ENCODE measurements around the gene MAP3K7CL. TPM values are rescaled to one million over a fixed set of nuclear protein-coding genes. Genes with fewer than 3 reads are reported as not detected.
A peak's percentile ranks its signal among the peaks of the same experiment; 100 is the strongest.

The MAP3K7CL gene
- total RNA-seq, 1 donor from 2014 or later = 1.2 TPM

DNA sequence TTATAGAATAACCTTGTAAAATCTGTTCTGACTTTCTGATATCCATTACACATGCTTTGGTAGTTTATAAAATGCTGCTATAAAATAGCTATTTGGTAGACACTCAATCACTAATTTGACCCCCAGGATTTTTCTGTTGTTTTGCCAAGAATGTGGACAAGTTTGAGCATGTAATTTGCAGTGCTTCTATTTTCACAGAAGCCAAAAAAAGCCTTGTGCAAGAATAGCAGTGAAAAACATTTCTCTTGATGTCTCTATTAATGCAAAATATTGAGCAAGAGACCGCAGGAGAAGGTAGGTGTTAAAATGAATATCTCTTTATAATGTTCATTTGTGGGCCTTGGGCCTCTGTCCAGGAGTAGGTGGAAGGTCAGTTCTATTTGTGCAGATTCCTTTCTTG lies 22.5 kb downstream of the MAP3K7CL start:
- TF ChIP-seq, protein P1, sequence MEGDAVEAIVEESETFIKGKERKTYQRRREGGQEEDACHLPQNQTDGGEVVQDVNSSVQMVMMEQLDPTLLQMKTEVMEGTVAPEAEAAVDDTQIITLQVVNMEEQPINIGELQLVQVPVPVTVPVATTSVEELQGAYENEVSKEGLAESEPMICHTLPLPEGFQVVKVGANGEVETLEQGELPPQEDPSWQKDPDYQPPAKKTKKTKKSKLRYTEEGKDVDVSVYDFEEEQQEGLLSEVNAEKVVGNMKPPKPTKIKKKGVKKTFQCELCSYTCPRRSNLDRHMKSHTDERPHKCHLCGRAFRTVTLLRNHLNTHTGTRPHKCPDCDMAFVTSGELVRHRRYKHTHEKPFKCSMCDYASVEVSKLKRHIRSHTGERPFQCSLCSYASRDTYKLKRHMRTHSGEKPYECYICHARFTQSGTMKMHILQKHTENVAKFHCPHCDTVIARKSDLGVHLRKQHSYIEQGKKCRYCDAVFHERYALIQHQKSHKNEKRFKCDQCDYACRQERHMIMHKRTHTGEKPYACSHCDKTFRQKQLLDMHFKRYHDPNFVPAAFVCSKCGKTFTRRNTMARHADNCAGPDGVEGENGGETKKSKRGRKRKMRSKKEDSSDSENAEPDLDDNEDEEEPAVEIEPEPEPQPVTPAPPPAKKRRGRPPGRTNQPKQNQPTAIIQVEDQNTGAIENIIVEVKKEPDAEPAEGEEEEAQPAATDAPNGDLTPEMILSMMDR (IDR thresholded peaks at IDR 0.05; ENCODE audit: unreplicated experiment) = no peak
- Mint-ChIP-seq H3K9me3 (ENCODE audit: low read depth) (no peaks in the 10 kb centered on the region), H3K36me3 (ENCODE audit: insufficient read depth) (no peaks in the 10 kb centered on the region), H3K27ac (no peak overlapping the region), H3K4me3 (ENCODE audit: low read depth) (no peak overlapping the region), H3K27me3 (peaks cover 15% of the 10 kb centered on the region), H3K4me1 (ENCODE audit: low read depth) (no peaks in the 10 kb centered on the region)
- DNase-seq (ENCODE audit: low spot score, unreplicated experiment) = no peak

DNA sequence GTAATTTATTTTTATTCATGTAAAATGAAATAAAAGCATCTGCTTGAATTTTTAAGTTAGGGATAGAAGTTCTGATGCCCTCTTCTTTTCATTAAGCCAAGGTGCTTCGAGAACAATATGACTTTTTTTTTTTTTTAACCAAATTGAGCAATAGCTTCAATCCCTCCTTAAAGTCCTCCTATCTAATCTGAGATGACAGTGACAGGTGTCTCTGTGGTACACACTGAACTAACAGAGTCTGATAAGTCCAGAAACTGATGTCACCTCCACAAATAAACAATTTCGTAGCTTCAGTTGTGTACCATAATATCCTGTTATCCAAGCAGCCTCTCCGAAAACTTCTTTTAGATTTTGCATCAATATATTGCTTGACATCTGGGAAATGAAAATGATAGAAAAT lies 23.8 kb downstream of the MAP3K7CL start:
- no peaks in the 10 kb centered on the region for H3K9me3 Mint-ChIP-seq (ENCODE audit: low read depth)
- TF ChIP-seq, protein P1 (IDR thresholded peaks at IDR 0.05; ENCODE audit: unreplicated experiment) = no peak
- no peak overlapping the region for H3K4me3 Mint-ChIP-seq (ENCODE audit: low read depth)
- peaks cover 15% of the 10 kb centered on the region for H3K27me3 Mint-ChIP-seq
- H3K36me3 Mint-ChIP-seq (ENCODE audit: insufficient read depth) = no peaks in the 10 kb centered on the region
- H3K4me1 Mint-ChIP-seq (ENCODE audit: low read depth) = no peaks in the 10 kb centered on the region
- DNase-seq (ENCODE audit: low spot score, unreplicated experiment) = no peak
- H3K27ac Mint-ChIP-seq = no peak overlapping the region

DNA sequence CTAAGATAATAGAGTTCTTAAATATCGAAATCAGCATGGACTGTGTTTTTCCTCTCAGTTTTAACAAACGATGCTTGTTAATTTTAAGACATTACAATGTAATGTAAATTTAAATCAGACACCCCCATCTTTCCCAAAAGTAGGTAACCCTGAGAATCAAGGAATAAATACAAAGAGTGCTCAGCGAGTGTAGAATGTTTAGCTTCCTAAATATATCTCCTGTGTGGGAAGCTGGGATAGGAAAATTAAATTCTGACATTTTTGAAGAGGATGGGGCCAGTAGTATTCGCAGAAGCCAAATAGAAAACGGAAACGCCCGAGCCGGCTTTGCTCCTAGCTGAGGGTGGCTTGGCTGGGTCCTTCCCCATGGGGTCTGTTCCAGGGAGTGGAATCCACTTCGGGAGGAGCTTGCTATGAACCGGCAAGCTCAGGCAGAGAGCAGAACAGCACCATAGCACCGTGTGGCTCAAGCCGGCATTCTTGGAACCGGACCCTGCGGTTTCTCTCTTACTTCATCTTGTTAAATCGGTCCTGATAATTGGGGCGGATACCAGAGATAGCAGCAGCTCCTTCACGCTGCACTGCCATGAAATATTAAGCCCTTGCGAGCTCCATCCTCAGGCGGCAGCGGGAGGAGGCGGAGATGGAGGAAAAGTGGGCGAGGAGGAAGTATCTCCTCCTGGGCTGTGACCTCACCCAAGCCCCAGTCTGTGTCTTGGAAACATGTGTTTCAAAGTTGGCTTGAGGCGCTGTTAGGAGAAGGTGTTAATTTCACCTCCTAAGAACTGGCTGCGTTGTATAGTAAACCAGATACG lies 24.9 kb downstream of the MAP3K7CL start:
- no peaks in the 10 kb centered on the region for H3K9me3 Mint-ChIP-seq (ENCODE audit: low read depth)
- no peaks in the 10 kb centered on the region for H3K4me1 Mint-ChIP-seq (ENCODE audit: low read depth)
- H3K36me3 Mint-ChIP-seq (ENCODE audit: insufficient read depth) = no peaks in the 10 kb centered on the region
- TF ChIP-seq, protein P1 (IDR thresholded peaks at IDR 0.05; ENCODE audit: unreplicated experiment) = no peak
- peak overlapping the region; percentile 15 for H3K4me3 Mint-ChIP-seq (ENCODE audit: low read depth)
- peaks cover 15% of the 10 kb centered on the region for H3K27me3 Mint-ChIP-seq
- DNase-seq (ENCODE audit: low spot score, unreplicated experiment) = no peak
- no peak overlapping the region for H3K27ac Mint-ChIP-seq

DNA sequence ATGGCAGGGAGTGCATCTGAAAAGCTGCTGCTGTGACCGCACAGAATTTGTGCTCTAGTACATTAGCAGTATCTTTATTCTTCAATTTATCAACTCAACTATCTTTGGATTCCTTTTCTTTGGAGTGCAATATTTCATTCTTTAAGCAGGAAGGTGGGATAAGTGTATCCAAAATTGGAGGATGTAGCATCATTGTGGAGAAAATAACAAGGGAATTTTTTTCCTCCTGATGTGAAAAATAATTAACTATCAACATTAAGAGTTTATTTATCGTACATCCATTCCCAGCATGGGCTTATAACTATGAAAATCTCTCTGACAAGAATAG lies 25.5 kb downstream of the MAP3K7CL start:
- H3K4me3 Mint-ChIP-seq (ENCODE audit: low read depth) = no peak overlapping the region
- TF ChIP-seq, protein P1 (IDR thresholded peaks at IDR 0.05; ENCODE audit: unreplicated experiment) = no peak
- DNase-seq (ENCODE audit: low spot score, unreplicated experiment) = no peak
- H3K36me3 Mint-ChIP-seq (ENCODE audit: insufficient read depth) = no peaks in the 10 kb centered on the region
- H3K9me3 Mint-ChIP-seq (ENCODE audit: low read depth) = no peaks in the 10 kb centered on the region
- H3K27ac Mint-ChIP-seq = no peak overlapping the region
- H3K4me1 Mint-ChIP-seq (ENCODE audit: low read depth) = no peaks in the 10 kb centered on the region
- H3K27me3 Mint-ChIP-seq = peaks cover 15% of the 10 kb centered on the region

DNA sequence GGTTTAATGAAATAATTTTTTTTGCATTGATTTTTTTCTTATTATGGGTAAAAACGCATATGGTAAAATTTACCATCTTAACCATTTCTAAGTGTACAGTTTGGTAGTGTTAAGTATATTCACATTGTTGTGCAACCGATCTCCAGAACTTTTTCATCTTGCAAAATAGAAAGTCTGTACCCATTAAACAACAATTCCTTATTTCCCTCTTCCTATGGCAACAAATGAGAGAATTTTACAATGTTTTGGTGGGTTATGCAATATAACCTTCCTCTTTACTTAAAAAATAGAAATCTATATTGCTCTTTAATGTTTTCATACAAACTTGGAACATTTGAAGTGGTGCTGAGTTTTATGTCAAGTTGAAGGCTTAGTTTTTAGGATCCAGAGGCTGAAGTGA lies 26.6 kb downstream of the MAP3K7CL start:
- Mint-ChIP-seq H3K27me3 (peaks cover 15% of the 10 kb centered on the region), H3K27ac (no peak overlapping the region), H3K36me3 (ENCODE audit: insufficient read depth) (no peaks in the 10 kb centered on the region), H3K4me3 (ENCODE audit: low read depth) (no peak overlapping the region), H3K9me3 (ENCODE audit: low read depth) (no peaks in the 10 kb centered on the region), H3K4me1 (ENCODE audit: low read depth) (no peaks in the 10 kb centered on the region)
- DNase-seq (ENCODE audit: low spot score, unreplicated experiment) = no peak
- TF ChIP-seq, protein P1 (IDR thresholded peaks at IDR 0.05; ENCODE audit: unreplicated experiment) = no peak
